Stimulated activated CD8-positive, alpha-beta memory T cell treated with anti-CD3 and anti-CD28 coated beads, Interleukin-7, amount 100 ng/mL, for 24 hours (primary cell): ENCODE measurements around the gene FRAS1.
"Not testable (repeated sequence)": the region's sequence is repeated elsewhere in the genome, so short reads cannot be mapped to it uniquely, and the experiment has no call there.

Source experiments
- DNase-seq: peaks from one replicate; pipeline ENCODE4 v3.0.0-alpha.2; 2020; ENCODE audit warnings: low read depth

The FRAS1 gene

GRCh38 chr4:78292341-78292740 lies 235.2 kb downstream of the FRAS1 start:
- DNase-seq: no peak

- DNase-seq: no peak
Measured at GRCh38 chr4:78292856-78293255, 235.7 kb downstream of the FRAS1 start.

- DNase-seq: no peak
Measured at GRCh38 chr4:78293348-78293747, 236.2 kb downstream of the FRAS1 start.

- DNase-seq: no peak
Measured at GRCh38 chr4:78293821-78294301, 236.7 kb downstream of the FRAS1 start.

GRCh38 chr4:78296261-78296660 lies 239.1 kb downstream of the FRAS1 start:
- no peak for DNase-seq

- no peak for DNase-seq
Measured at GRCh38 chr4:78297116-78297800, 240.1 kb downstream of the FRAS1 start.

GRCh38 chr4:78298618-78299017 lies 241.5 kb downstream of the FRAS1 start:
- DNase-seq: no peak

GRCh38 chr4:78299565-78299972 lies 242.4 kb downstream of the FRAS1 start:
- no peak for DNase-seq

GRCh38 chr4:78307263-78307662 lies 250.1 kb downstream of the FRAS1 start:
- DNase-seq: not testable (repeated sequence)

GRCh38 chr4:78308517-78308916 lies 251.4 kb downstream of the FRAS1 start:
- no peak for DNase-seq

GRCh38 chr4:78309352-78309751 lies 252.2 kb downstream of the FRAS1 start:
- no peak for DNase-seq

GRCh38 chr4:78310007-78310739 lies 253.1 kb downstream of the FRAS1 start:
- no peak for DNase-seq

GRCh38 chr4:78310740-78311115 lies 253.6 kb downstream of the FRAS1 start:
- DNase-seq: no peak

- no peak for DNase-seq
Measured at GRCh38 chr4:78311306-78311705, 254.2 kb downstream of the FRAS1 start.

GRCh38 chr4:78312989-78313753 lies 256.0 kb downstream of the FRAS1 start:
- no peak for DNase-seq

- no peak for DNase-seq
Measured at GRCh38 chr4:78313754-78314120, 256.6 kb downstream of the FRAS1 start.

GRCh38 chr4:78318126-78318525 lies 261.0 kb downstream of the FRAS1 start:
- no peak for DNase-seq

- DNase-seq: no peak
Measured at GRCh38 chr4:78320349-78320935, 263.3 kb downstream of the FRAS1 start.

- DNase-seq: no peak
Measured at GRCh38 chr4:78322032-78322431, 264.9 kb downstream of the FRAS1 start.

- DNase-seq: no peak
Measured at GRCh38 chr4:78323439-78323838, 266.3 kb downstream of the FRAS1 start.

GRCh38 chr4:78324625-78325024 lies 267.5 kb downstream of the FRAS1 start:
- DNase-seq: no peak
